HG03196 (cell line): ENCODE data around the gene NELFB.
"Not testable (repeated sequence)": the region's sequence is repeated elsewhere in the genome, so short reads cannot be mapped to it uniquely, and the experiment has no call there.

Experiments used
- ATAC-seq: cut with Tn5 transposase; IDR thresholded peaks from one replicate; pipeline ENCODE4 v1.9.1; 2021; ENCODE audit not compliant: unreplicated experiment

NELFB gene

DNA sequence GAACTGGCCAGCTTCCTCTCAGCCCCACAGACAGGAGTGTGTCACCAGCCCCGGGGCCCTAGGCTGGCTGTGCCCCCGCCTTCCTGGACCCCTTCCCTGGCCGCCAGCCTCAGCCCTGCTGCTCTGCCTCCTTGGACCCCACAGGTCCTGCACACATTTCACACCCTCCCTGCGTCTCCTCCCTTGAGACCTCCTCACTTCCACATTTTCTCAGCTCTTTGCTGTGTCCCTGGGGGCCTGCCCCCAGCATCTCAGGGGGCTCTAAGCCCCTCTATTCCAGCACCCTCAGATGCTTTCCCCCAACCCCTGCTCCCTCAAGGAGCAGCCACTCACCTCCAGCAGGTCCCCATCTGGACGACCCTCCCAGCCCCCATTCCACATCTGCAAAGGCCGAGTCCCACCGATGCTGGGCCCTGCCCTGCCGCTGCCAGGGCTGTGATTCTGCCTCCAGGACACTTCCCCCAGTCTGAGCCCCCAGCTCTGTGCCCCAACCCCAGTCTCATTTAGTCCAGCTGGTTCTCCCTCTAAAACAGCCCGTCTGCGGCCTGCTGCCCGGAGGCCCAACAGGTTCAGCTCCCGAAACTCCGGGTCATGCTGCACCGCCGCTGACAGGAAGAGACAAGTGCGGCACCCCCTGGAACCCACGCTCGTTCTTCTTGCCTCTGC lies 20.2 kb upstream of the NELFB start:
- no peak for ATAC-seq

DNA sequence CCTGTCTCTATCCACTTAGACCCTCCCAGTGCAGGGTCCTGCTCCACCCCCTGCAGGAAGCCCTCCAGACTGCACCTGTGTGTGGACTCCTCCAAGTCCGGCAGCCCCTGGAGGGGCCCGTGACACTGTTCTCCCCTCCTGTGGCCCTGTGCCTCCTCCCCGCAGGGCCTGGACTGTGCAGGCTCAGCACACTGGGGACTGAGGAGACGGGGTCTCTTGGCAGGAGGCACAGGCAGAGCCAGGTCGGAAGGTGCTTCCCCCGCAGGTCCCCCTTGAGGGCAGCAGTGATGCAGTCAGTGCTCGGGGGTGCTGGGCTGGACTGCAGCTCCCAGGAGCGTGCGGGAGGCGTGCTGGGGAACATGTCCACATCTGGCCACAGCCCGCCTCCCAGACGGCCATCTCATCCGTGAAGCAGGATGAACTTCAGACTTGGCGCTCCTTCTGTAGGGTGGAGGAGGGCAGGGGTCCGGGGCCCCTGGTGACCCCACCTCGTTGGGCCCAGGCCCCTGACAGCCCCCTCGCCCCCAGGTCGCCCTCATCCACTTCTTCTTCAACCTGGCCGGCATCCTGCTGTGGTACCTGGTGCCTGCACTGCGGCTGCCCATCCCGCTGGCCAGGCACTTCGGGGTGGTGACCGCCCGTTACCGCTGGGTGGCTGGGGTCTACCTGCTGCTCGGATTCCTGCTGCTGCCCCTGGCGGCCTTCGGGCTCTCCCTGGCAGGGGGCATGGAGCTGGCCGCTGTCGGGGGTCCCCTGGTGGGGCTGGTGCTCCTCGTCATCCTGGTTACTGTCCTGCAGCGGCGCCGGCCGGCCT lies 19.5 kb upstream of the NELFB start:
- no peak for ATAC-seq

GRCh38 chr9:137236238-137236935 lies 18.7 kb upstream of the NELFB start:
- no peak for ATAC-seq

- no peak for ATAC-seq
These were observed 18.1 kb upstream of the NELFB start for GRCh38 chr9:137236936-137237421.

GRCh38 chr9:137237759-137238726 lies 17.1 kb upstream of the NELFB start:
- ATAC-seq, result no peak

- ATAC-seq, result not testable (repeated sequence)
These were observed 15.5 kb upstream of the NELFB start for GRCh38 chr9:137239541-137240200.

DNA sequence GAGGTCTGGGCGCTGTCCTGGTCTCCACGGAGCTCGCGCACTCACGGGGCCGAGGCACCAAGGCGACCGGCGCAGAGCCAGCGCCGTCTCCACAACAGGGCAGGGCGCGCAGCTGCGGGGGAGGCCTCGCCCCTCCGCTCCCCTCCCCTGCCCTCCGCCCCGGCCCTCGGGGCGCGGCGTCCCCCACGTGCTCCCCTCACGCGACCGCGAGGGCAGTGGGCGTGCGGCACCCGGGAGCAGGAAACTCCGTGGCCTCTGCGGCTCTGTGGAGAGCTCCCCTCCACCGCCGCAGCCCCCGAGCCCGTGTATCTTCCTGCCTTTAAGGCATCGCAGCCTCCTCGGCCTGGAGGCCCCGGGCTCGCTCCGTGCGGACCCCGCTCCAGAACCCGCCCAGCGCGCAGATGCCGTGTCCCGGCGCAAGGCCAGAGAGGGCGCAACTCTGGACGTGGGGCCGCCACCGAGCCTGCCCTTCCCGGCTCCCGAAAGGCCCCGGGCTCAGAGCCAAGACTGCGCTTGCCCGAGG lies 14.7 kb upstream of the NELFB start:
- ATAC-seq, result peak; percentile 21

- peak; percentile 69 for ATAC-seq
These were observed 14.2 kb upstream of the NELFB start, which contains the start of gene TUBB4B for GRCh38 chr9:137240841-137241489. TUBB4B (plus strand) TSS chr9:137241287; CDS start chr9:137241361, 74 bp downstream.

GRCh38 chr9:137241490-137242268 lies 13.4 kb upstream of the NELFB start:
- ATAC-seq, result peak; percentile 6

- ATAC-seq, result no peak
These were observed 12.6 kb upstream of the NELFB start for GRCh38 chr9:137242269-137243203.

DNA sequence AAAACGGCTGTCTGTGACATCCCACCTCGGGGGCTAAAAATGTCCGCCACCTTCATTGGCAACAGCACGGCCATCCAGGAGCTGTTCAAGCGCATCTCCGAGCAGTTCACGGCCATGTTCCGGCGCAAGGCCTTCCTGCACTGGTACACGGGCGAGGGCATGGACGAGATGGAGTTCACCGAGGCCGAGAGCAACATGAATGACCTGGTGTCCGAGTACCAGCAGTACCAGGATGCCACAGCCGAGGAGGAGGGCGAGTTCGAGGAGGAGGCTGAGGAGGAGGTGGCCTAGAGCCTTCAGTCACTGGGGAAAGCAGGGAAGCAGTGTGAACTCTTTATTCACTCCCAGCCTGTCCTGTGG lies 11.9 kb upstream of the NELFB start:
- ATAC-seq, result not testable (repeated sequence)

DNA sequence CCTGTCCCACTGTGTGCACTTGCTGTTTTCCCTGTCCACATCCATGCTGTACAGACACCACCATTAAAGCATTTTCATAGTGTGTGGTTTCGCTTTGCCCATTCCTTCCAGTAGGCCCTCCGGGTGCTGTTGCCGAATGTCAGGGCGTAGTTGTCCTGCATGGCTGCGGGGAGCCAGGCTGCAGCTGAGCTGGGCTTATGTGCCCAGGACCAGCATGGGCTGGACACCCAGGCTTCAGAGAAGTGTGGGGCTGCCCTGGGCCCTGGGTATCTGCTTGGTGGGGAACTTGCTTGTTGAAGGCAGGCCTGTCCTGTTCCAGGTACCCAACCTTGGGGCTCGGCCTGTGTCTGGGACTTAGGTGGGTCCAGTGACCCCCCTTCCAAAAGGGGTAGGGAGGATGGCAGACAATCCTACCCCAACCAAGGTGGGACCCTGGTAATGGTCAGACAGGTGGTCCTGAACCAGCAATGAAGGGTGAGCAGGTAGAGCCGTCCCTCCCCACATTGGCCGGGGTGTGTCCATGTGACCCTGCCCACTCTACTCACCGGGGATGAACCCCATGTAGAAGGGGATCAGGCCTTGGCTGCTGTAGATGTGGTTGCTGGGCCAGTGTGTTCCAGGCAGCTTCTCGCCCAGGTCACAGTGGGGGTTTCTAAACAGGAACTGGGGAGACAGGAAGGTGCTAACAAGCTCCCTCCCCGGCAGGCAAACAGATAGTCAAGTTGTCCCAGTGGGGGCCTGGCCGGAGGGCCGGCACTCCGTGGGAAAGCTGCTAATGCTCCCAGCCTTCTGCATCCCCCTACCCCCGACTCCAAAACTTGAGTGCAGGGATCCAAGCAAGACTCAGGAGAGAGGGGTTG lies 11.3 kb upstream of the NELFB start:
- ATAC-seq, result no peak

DNA sequence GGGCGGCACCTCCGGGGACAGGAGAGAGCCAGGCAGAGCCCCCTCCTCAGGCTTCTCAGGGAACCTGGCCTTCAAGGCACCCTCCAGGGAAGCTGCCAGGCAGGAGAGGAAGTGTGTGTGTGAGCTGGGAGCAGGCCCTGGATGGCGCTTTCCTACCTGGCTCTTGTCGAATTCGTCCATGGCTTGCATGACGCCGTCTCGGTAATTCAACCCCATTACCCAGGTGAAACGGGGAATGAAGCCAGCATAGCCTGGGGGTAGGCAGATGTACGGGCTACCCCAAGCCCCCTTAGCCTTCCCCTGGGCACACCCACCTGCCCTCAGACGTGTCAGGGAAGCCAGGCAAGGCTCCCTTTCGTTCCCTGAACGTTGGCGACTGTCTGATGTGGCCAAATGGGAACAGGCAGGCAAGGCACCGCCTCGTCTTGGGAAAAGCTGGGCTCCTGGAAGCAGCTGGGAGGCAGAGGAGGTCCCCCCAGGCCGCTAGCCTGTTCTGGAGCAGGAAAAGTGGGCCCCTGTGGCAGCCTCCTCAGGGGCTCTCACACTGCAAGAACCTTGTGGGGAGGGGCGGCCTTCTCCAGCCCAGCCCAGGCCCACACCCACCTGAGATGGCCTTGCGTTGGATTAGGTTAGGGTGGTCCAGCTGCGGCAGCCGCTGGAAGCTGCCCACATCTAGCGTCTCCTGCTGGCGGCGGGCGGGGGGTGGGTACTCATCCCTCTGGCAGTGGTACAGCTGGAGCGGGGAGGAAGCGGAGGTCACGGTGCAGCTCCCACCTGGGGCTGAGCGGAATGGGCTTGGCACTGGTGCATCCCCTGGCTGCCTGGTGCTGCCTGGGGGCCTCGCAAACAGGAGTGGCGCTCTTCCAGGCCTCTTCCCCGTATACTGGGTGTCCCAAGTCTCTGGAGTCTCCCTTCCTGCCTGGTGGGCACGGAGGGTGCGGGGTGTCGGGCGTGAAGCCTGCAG lies 10.4 kb upstream of the NELFB start:
- no peak for ATAC-seq

GRCh38 chr9:137245450-137246421 lies 9.4 kb upstream of the NELFB start:
- ATAC-seq, result no peak
